Measurements from ENCODE around the gene CIZ1. TPM values are rescaled to one million over a fixed set of nuclear protein-coding genes. Genes with fewer than 3 reads are reported as not detected.

The CIZ1 gene
- total and polyA plus RNA-seq, 2 donors, result 25.4 to 36.5 TPM

DNA sequence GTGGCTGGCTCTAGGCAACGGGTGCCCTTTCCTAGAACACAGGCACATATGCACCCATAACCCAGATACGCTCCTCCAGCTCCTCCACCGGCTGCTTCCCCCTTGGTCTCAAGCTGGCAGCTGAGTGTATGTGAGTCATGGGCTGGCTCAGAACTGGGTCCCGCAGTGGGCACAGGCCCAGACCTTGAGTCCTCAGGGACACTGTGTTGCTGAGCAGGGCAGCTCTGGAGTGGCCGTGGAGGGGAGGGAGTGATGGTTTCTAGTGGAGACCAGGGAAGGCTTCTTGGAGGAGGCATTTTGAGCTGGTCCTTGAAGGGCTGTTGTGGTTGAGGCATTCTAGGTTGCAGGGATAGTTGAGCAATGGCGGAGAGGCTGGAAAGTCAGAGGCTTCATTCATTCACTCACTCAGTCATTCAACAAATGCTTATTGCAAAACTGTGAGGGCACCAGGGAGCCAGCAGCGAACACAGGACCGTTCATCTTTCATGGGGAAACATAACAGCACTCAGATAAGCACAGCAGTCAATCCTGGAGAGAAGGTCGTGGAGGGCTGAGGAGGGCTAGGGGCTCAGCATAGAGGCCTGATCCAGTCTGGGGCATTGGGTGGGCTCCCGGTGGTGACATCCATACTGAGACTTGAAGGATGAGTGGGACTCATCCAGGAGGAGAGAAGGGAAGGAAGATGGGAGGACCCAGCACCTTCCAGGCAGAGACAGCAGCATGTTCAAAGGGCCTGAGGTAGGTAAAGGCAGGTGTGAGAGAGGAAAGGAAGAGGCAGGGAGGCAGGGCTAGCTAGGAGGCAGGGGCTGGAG is 29.0 kb downstream of the CIZ1 start:
- DNase-seq (ENCODE audit: low read depth in 6 of 9, low spot score in 9 of 9), result no peak
- WGBS, result 95% methylated on average over 10 of the region's 10 CpGs
- peaks cover 3 to 17% of the 10 kb centered on the region in 2 donors for H3K4me1 ChIP-seq (ENCODE audit: control insufficient read depth in 2 of 2, insufficient read depth in 2 of 2, low read length in 2 of 2)
- H3K27ac ChIP-seq (ENCODE audit: low read depth in 1 of 2, low read length in 1 of 2), result no peak overlapping the region
- peaks cover 45% of the 10 kb centered on the region in 2 donors for H3K36me3 ChIP-seq (ENCODE audit: control insufficient read depth in 2 of 2, insufficient read depth in 2 of 2, low read length in 1 of 2)
- no peaks in the 10 kb centered on the region for H3K9me3 ChIP-seq (ENCODE audit: control insufficient read depth in 2 of 2, insufficient read depth in 1 of 2, low read length in 1 of 2)
- no peaks in the 10 kb centered on the region for H3K27me3 ChIP-seq (ENCODE audit: control insufficient read depth in 2 of 2, insufficient read depth in 1 of 2, low read length in 1 of 2)
- H3K4me3 ChIP-seq (ENCODE audit: low read length in 2 of 2), result no peak overlapping the region

DNA sequence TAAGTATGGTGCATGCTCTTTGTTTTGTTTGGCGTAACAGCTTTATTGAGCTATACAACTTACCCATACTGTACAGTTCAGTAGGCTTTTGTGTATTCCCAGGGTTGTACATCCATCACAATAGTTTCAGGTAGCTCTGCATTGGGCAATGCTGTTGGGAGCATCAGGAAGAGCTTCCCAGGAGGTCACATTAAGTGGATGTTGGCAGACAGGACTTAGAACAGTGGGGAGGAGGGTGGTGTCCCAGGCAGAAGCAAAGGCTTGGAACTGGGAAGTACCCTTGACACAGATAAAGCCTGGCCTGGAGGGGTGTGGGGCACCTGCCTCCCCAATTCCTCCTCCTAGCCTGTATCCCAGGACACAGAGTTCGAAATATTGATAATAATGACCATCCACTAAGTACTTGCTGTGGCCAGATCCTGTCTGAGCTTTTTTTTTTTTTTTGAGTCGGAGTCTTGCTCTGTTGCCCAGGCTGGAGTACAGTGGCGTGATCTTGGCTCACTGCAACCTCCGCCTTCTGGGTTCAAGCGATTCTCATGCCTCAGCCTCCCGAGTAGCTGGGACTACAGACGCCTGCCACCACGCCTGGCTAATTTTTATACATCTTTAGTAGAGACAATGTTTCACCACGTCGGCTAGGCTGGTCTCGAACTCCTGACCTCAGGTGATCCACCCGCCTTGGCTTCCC is 30.0 kb downstream of the CIZ1 start:
- Histone ChIP-seq H3K9me3 (ENCODE audit: control insufficient read depth in 2 of 2, insufficient read depth in 1 of 2, low read length in 1 of 2) (no peaks in the 10 kb centered on the region), H3K36me3 (ENCODE audit: control insufficient read depth in 2 of 2, insufficient read depth in 2 of 2, low read length in 1 of 2) (peaks cover 35% of the 10 kb centered on the region in 2 donors), H3K4me3 (ENCODE audit: low read length in 2 of 2) (peak overlapping the region in 1 of 2 donors; percentile 70), H3K4me1 (ENCODE audit: control insufficient read depth in 2 of 2, insufficient read depth in 2 of 2, low read length in 2 of 2) (peaks cover 3 to 17% of the 10 kb centered on the region in 2 donors), H3K27me3 (ENCODE audit: control insufficient read depth in 2 of 2, insufficient read depth in 1 of 2, low read length in 1 of 2) (no peaks in the 10 kb centered on the region), H3K27ac (ENCODE audit: low read depth in 1 of 2, low read length in 1 of 2) (no peak overlapping the region)
- no peak for DNase-seq (ENCODE audit: low read depth in 6 of 9, low spot score in 9 of 9)
- 96% methylated on average over 13 of the region's 13 CpGs for WGBS

DNA sequence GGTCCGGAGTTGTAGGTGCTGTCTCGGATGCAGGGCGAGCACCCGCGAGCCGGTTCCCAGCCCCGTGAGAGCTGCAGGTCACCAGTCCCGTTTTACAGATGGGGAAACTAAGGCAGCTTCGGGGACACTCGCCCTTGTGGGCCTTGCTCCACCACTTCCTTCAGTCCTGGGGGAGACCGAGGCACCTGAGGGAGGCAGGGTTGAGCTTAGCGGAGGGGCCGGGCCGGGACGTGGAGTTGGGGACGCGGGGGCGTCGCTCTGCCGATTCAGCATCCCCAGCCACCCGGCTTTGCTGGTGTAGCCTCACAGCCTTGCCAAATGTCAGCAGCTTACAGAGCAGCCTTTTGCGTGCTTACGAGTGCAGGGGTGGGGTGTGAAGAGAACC is 30.8 kb downstream of the CIZ1 start:
- peaks cover 3 to 17% of the 10 kb centered on the region in 2 donors for H3K4me1 ChIP-seq (ENCODE audit: control insufficient read depth in 2 of 2, insufficient read depth in 2 of 2, low read length in 2 of 2)
- peak in 8 of 9 donors; percentile 9 to 66 (median 35) for DNase-seq (ENCODE audit: low read depth in 6 of 9, low spot score in 9 of 9)
- peak overlapping the region; percentile 40 to 85 for H3K27ac ChIP-seq (ENCODE audit: low read depth in 1 of 2, low read length in 1 of 2)
- peaks cover 29% of the 10 kb centered on the region in 2 donors for H3K36me3 ChIP-seq (ENCODE audit: control insufficient read depth in 2 of 2, insufficient read depth in 2 of 2, low read length in 1 of 2)
- H3K27me3 ChIP-seq (ENCODE audit: control insufficient read depth in 2 of 2, insufficient read depth in 1 of 2, low read length in 1 of 2), result no peaks in the 10 kb centered on the region
- peak overlapping the region; percentile 70 to 80 for H3K4me3 ChIP-seq (ENCODE audit: low read length in 2 of 2)
- WGBS, result under 1% methylated on average over 23 of the region's 23 CpGs
- H3K9me3 ChIP-seq (ENCODE audit: control insufficient read depth in 2 of 2, insufficient read depth in 1 of 2, low read length in 1 of 2), result no peaks in the 10 kb centered on the region

DNA sequence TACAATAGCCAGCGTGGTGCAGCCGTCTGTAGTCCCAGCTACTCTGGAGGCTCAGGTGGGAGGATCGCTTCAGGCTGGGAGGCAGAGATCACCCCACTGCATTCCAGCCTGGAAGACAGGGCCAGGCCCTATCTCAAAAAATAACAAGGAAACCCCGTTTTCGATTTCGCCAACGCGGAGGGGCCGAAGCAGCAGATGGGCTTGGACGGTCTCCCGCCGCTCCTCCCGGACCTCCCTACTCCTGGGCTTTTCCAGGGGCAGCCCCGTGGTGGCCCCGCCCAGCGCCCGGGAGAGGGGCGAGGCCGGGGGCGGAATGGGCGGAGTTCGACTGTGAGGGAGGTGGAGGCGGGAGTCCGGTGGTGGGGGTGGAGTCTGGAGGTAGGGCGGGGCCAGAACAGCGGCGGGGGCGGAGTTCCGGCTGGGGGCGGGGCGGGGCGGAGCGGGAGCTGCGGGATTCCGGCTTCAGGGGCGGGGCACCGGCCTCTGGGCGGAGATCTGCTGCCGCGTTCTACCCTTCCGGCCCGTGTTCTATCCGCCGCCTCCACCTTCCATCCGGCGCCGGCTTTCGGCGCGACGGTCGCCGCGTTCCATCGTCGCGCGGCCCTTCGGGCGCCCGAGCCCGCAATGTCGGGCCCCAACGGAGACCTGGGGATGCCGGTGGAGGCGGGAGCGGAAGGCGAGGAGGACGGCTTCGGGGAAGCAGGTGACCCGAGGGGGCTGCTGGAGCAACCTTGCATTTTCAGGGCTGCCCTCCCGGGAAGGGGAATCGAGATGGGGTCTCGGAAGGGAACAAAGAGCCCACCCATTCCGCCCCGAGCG is 31.4 kb downstream of the CIZ1 start, which contains the start of gene BBLN:
Gene BBLN, plus strand, starts transcription at position 482 of the 819 bp plus-strand sequence. Its CDS starts 143 bp downstream, at position 625.
- peaks cover 3 to 17% of the 10 kb centered on the region in 2 donors for H3K4me1 ChIP-seq (ENCODE audit: control insufficient read depth in 2 of 2, insufficient read depth in 2 of 2, low read length in 2 of 2)
- under 1% methylated on average over 77 of the region's 77 CpGs for WGBS
- H3K27me3 ChIP-seq (ENCODE audit: control insufficient read depth in 2 of 2, insufficient read depth in 1 of 2, low read length in 1 of 2), result no peaks in the 10 kb centered on the region
- H3K4me3 ChIP-seq (ENCODE audit: low read length in 2 of 2), result peak within 1 kb of the TSS; percentile 70 to 80
- H3K36me3 ChIP-seq (ENCODE audit: control insufficient read depth in 2 of 2, insufficient read depth in 2 of 2, low read length in 1 of 2), result peaks cover 28 to 29% of the 10 kb centered on the region in 2 donors
- H3K9me3 ChIP-seq (ENCODE audit: control insufficient read depth in 2 of 2, insufficient read depth in 1 of 2, low read length in 1 of 2), result no peaks in the 10 kb centered on the region
- H3K27ac ChIP-seq (ENCODE audit: low read depth in 1 of 2, low read length in 1 of 2), result peak within 1 kb of the TSS; percentile 85 to 91
- peak; percentile 65 to 91 (median 79) for DNase-seq (ENCODE audit: low read depth in 6 of 9, low spot score in 9 of 9)

DNA sequence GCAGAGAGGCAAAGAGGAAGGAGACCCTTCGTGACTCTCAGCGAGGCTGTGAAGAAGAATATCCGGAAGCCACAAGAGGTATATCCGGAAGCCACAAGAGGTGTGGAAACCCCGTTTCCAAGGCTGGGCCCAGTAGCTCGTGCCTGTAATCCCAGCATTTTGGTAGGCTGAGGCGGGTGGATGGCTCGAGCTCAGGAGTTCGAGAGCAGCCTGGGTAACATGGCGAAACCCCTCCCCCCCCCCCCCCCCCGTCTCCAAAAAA is 31.9 kb downstream of the CIZ1 start:
- peak in 8 of 9 donors; percentile 9 to 72 (median 36) for DNase-seq (ENCODE audit: low read depth in 6 of 9, low spot score in 9 of 9)
- Histone ChIP-seq H3K27me3 (ENCODE audit: control insufficient read depth in 2 of 2, insufficient read depth in 1 of 2, low read length in 1 of 2) (no peaks in the 10 kb centered on the region), H3K27ac (ENCODE audit: low read depth in 1 of 2, low read length in 1 of 2) (peak overlapping the region; percentile 82 to 91), H3K36me3 (ENCODE audit: control insufficient read depth in 2 of 2, insufficient read depth in 2 of 2, low read length in 1 of 2) (peaks cover 23 to 26% of the 10 kb centered on the region in 2 donors), H3K9me3 (ENCODE audit: control insufficient read depth in 2 of 2, insufficient read depth in 1 of 2, low read length in 1 of 2) (no peaks in the 10 kb centered on the region), H3K4me3 (ENCODE audit: low read length in 2 of 2) (peak overlapping the region; percentile 56 to 65), H3K4me1 (ENCODE audit: control insufficient read depth in 2 of 2, insufficient read depth in 2 of 2, low read length in 2 of 2) (peaks cover 3 to 17% of the 10 kb centered on the region in 2 donors)
- WGBS, result 16% methylated on average over 11 of the region's 11 CpGs

DNA sequence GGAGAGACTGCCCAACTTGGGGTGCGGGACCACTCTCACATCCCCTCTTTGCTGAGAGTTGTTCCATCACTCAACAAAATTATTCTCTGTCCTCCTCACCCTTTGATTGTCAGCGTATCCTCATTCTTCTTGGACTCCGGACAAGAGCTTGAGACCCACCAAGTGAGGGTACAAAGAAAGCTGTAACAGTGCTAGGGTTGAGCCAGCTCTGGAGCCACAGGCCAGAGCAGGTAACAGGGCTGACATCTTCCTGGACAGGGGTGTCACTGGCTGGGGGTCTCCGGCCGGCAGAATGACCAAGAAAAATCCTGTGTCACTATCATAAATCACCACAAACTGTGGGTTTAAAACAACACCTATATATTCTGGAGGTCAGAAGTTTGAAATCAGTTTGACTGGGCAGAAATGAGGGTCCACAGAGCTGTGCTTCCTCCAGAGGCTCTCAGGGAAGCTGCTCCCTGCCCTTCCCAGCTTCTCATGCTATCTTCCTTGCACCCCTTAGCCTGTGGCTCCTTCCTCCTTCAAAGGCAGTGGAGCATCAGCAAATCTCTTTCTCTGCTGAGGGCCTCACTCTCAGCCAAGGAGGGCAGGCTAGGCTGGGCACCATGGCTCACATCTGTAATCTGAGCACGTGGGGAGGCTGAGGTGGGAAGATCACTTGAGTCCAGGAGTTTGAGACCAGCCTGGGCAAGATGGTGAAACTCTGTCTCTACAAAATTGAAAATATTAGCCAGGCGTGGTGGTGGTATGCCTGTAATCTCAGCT is 35.5 kb downstream of the CIZ1 start:
- no peaks in the 10 kb centered on the region for H3K9me3 ChIP-seq (ENCODE audit: control insufficient read depth in 2 of 2, insufficient read depth in 1 of 2, low read length in 1 of 2)
- no peak overlapping the region for H3K27ac ChIP-seq (ENCODE audit: low read depth in 1 of 2, low read length in 1 of 2)
- no peaks in the 10 kb centered on the region for H3K27me3 ChIP-seq (ENCODE audit: control insufficient read depth in 2 of 2, insufficient read depth in 1 of 2, low read length in 1 of 2)
- H3K4me1 ChIP-seq (ENCODE audit: control insufficient read depth in 2 of 2, insufficient read depth in 2 of 2, low read length in 2 of 2), result peaks cover 0 to 13% of the 10 kb centered on the region in 2 donors
- H3K36me3 ChIP-seq (ENCODE audit: control insufficient read depth in 2 of 2, insufficient read depth in 2 of 2, low read length in 1 of 2), result no peaks in the 10 kb centered on the region
- WGBS, result 94% methylated on average over 7 of the region's 7 CpGs
- no peak for DNase-seq (ENCODE audit: low read depth in 6 of 9, low spot score in 9 of 9)
- no peak overlapping the region for H3K4me3 ChIP-seq (ENCODE audit: low read length in 2 of 2)

DNA sequence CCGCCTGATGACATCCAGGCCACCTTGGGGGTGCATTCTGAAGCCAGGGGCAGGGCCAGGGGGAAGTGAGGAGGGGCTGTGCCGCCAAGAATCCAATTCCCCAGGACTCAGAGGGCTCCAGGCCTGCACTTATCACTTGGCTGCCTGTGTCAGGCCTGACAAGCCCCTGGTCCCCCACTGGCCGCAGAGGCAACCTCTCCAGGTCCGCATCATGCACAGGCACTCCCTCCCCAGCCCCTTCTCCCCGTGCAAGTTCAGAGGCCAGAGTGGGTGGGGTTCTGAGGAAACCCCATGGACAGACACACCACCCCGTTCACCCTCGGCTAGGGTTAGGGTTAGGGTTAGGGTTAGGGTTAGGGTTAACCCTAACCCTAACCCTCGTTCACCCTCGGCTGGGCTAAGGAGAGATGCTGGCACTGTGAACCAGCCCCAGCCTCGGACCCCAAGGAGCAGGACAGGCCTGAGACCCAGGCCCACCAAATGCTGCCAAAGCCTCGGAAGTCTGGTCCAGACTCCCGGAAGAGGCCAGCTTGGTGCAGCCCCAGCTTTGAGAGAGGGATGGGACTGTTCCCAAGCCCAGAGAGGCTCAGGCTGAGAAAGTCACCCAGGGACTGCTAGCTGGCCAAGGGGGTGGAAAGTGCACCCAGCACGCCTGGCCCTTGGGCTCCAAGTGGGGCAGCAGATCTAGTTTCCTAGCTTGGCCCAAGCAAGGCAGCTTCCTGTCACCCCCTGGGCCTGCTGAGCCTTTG is 37.3 kb downstream of the CIZ1 start:
- WGBS, result 97% methylated on average over 13 of the region's 13 CpGs
- H3K9me3 ChIP-seq (ENCODE audit: control insufficient read depth in 2 of 2, insufficient read depth in 1 of 2, low read length in 1 of 2), result no peaks in the 10 kb centered on the region
- H3K4me1 ChIP-seq (ENCODE audit: control insufficient read depth in 2 of 2, insufficient read depth in 2 of 2, low read length in 2 of 2), result peaks cover 0 to under 1% of the 10 kb centered on the region in 2 donors
- DNase-seq (ENCODE audit: low read depth in 6 of 9, low spot score in 9 of 9), result no peak
- no peaks in the 10 kb centered on the region for H3K36me3 ChIP-seq (ENCODE audit: control insufficient read depth in 2 of 2, insufficient read depth in 2 of 2, low read length in 1 of 2)
- H3K4me3 ChIP-seq (ENCODE audit: low read length in 2 of 2), result no peak overlapping the region
- H3K27ac ChIP-seq (ENCODE audit: low read depth in 1 of 2, low read length in 1 of 2), result no peak overlapping the region
- no peaks in the 10 kb centered on the region for H3K27me3 ChIP-seq (ENCODE audit: control insufficient read depth in 2 of 2, insufficient read depth in 1 of 2, low read length in 1 of 2)
